CD4-positive, CD25-positive, alpha-beta regulatory T cell (primary cell): ENCODE measurements around the gene SUPT20H. TPM values are rescaled to one million over a fixed set of nuclear protein-coding genes. Genes with fewer than 3 reads are reported as not detected.
"Not testable (repeated sequence)": the region's sequence is repeated elsewhere in the genome, so short reads cannot be mapped to it uniquely, and the experiment has no call there.

ENCODE experiments used
- ATAC-seq, 2 donors: fragments of 150-1000 bp; cut with Tn5 transposase; one replicate each; pipeline ENCODE4 v1.10.0; 2021; ENCODE audit warnings: low read depth in 2 of 2, moderate number of reproducible peaks in 2 of 2, moderate library complexity in 1 of 2
- DNase-seq, 3 donors: peaks; one replicate each; pipeline versions ENCODE4 v3.0.0 to v3.0.0-alpha.2; 2012 to 2022; ENCODE audit warnings: mixed read lengths in 1 of 3
- H3K27ac ChIP-seq: one replicate; pipeline ENCODE4 v1.7.0; 2013; ENCODE audit warnings: mild to moderate bottlenecking, low read length; ENCODE audit not compliant: insufficient read depth, poor library complexity, severe bottlenecking
- H3K27me3 ChIP-seq: one replicate; pipeline ENCODE4 v1.7.0; 2013; ENCODE audit warnings: low read length; ENCODE audit not compliant: control insufficient read depth, insufficient read depth
- H3K36me3 ChIP-seq: one replicate; pipeline ENCODE4 v1.7.0; 2013; ENCODE audit warnings: mild to moderate bottlenecking, low read length, moderate library complexity; ENCODE audit not compliant: control insufficient read depth, insufficient read depth
- H3K4me1 ChIP-seq: 2 replicates; pipeline ENCODE4 v1.7.0; 2013; ENCODE audit warnings: mild to moderate bottlenecking, low read length; ENCODE audit not compliant: insufficient read depth, control insufficient read depth, poor library complexity, severe bottlenecking
- H3K4me3 ChIP-seq: one replicate; pipeline ENCODE4 v1.7.0; 2013; ENCODE audit warnings: low read depth, mild to moderate bottlenecking, low read length, moderate library complexity
- H3K9me3 ChIP-seq, 2 experiments: 1 replicate in 1 of 2; 2 replicates in 1 of 2; pipeline ENCODE4 v1.7.0; 2013; ENCODE audit warnings: low read length in 2 of 2, mild to moderate bottlenecking in 1 of 2, moderate library complexity in 1 of 2; ENCODE audit not compliant: control insufficient read depth in 2 of 2
- H3K27ac Mint-ChIP-seq, 3 donors: one replicate each; pipeline ENCODE4 v1.8.0; 2020 to 2022; ENCODE audit warnings: mild to moderate bottlenecking in 3 of 3, mixed read lengths in 3 of 3, moderate library complexity in 2 of 3
- H3K27me3 Mint-ChIP-seq: one replicate; pipeline ENCODE4 v1.8.0; 2022; ENCODE audit warnings: mild to moderate bottlenecking, mixed read lengths
- H3K36me3 Mint-ChIP-seq: one replicate; pipeline ENCODE4 v1.8.0; 2020; ENCODE audit warnings: mixed read lengths
- H3K4me1 Mint-ChIP-seq, 4 donors: one replicate each; pipeline ENCODE4 v1.8.0; 2020 to 2022; ENCODE audit warnings: mixed read lengths in 4 of 4, mild to moderate bottlenecking in 1 of 4
- H3K4me3 Mint-ChIP-seq, 4 donors: one replicate each; pipeline ENCODE4 v1.8.0; 2020 to 2022; ENCODE audit warnings: mild to moderate bottlenecking in 4 of 4, mixed read lengths in 4 of 4, moderate library complexity in 3 of 4
- H3K9me3 Mint-ChIP-seq, 7 donors: one replicate each; pipeline ENCODE4 v1.8.0; 2020 to 2022; ENCODE audit warnings: mixed read lengths in 7 of 7, mild to moderate bottlenecking in 3 of 7, moderate library complexity in 2 of 7
- polyA plus RNA-seq, 4 donors: library from polyadenylated mRNA; unstranded; fragments of 300-500 nt; fragmentation: Illumina TruSeq; gene quantifications; one replicate each; pipeline ENCODE4 v1.2.3, GENCODE V29; 2021
- total RNA-seq: library from RNA; stranded (reverse); gene quantifications from one replicate; pipeline ENCODE4 v1.2.3, GENCODE V29; 2022

SUPT20H gene
- total and polyA plus RNA-seq, 5 donors from 2014 or later = 48.2 to 86.4 (median 52.9) TPM

DNA sequence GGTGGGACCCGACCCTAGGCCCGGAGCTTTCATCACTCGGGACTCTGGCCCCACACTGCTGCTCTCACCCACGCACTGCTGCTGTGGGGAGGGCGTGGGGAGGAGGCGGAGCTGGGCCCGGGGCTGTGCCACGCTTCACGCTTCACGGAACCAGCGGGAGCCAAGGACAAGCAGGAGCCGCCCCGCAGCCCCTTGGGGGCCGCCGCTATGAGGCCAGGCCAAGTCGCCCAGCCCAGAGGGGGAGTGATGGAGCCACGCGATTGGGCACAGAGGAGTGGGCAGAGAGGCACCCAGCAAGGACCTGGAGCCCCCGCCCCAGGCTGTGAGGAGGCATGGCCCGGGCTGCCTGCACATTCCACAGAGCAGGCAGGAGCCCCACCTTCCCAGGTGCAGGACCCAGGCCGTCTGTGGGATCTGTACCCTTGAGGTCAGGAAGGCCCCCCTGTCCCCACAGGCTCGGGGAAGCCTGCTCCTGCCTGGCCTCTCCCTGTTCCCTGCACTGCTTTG, 10.2 kb upstream of the SUPT20H start:
- no peak overlapping the region for H3K27ac Mint-ChIP-seq
- no peak overlapping the region for H3K4me3 ChIP-seq
- H3K4me1 ChIP-seq = no peaks in the 10 kb centered on the region
- H3K27me3 ChIP-seq = peaks cover 5% of the 10 kb centered on the region
- no peaks in the 10 kb centered on the region for H3K9me3 ChIP-seq
- peaks cover 0 to 2% (median 0%) of the 10 kb centered on the region in 7 donors for H3K9me3 Mint-ChIP-seq
- H3K4me1 Mint-ChIP-seq = no peaks in the 10 kb centered on the region
- DNase-seq = no peak
- no peaks in the 10 kb centered on the region for H3K36me3 ChIP-seq
- ATAC-seq = no peak
- no peak overlapping the region for H3K27ac ChIP-seq
- no peak overlapping the region for H3K4me3 Mint-ChIP-seq
- H3K36me3 Mint-ChIP-seq = no peaks in the 10 kb centered on the region
- peaks cover 24% of the 10 kb centered on the region for H3K27me3 Mint-ChIP-seq

DNA sequence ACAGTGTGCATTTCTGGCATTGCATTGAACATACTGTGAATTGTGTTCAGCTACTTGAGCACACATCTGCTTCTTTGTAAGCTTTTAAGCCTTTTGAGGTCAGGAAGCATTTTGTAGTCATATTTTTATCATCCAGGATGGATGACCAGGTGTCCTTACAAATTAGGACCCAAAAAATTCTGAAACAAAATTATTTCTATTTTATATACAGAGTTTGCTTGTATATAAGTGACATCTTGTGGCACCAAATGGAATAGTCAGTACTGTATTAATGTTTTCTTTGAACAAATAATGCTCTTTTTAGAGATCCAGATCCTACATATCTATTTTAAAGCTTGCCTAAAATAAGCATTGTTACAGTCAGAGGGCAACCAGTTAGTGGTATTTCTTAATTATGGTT, 9.5 kb upstream of the SUPT20H start:
- Mint-ChIP-seq H3K27me3 (peaks cover 31% of the 10 kb centered on the region), H3K4me1 (no peaks in the 10 kb centered on the region), H3K27ac (no peak overlapping the region), H3K36me3 (no peaks in the 10 kb centered on the region), H3K4me3 (no peak overlapping the region), H3K9me3 (peaks cover 0 to 2% (median 0%) of the 10 kb centered on the region in 7 donors)
- no peaks in the 10 kb centered on the region for H3K36me3 ChIP-seq
- no peak overlapping the region for H3K4me3 ChIP-seq
- DNase-seq (no peak), ATAC-seq (no peak)
- no peaks in the 10 kb centered on the region for H3K4me1 ChIP-seq
- no peaks in the 10 kb centered on the region for H3K9me3 ChIP-seq
- peaks cover 7% of the 10 kb centered on the region for H3K27me3 ChIP-seq
- H3K27ac ChIP-seq = no peak overlapping the region

DNA sequence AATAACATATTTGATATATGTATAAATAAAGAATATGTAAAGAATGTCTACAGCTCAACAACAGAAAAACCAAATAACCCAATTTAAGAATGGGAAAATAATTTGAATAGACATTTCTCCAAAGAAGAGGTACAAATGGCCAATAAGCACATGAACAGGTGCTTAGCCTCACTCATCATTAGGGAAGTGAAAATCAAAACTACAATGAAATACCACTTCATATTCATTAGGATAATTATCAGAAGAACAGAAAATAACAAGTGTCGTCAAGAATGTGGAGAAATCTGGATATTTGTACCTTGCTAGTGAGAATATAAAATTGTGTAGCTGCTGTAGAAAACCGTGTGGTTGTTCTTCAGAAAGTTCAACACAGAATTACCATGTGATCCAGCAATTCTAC, 8.4 kb upstream of the SUPT20H start:
- DNase-seq = no peak
- Histone ChIP-seq H3K9me3 (no peaks in the 10 kb centered on the region), H3K27me3 (peaks cover 7% of the 10 kb centered on the region), H3K4me3 (no peak overlapping the region), H3K36me3 (no peaks in the 10 kb centered on the region), H3K4me1 (no peaks in the 10 kb centered on the region), H3K27ac (no peak overlapping the region)
- ATAC-seq = no peak
- Mint-ChIP-seq H3K36me3 (no peaks in the 10 kb centered on the region), H3K27ac (peak overlapping the region in 1 of 3 donors; percentile 26), H3K27me3 (peaks cover 33% of the 10 kb centered on the region), H3K9me3 (peaks cover 0 to 2% (median 0%) of the 10 kb centered on the region in 7 donors), H3K4me1 (no peaks in the 10 kb centered on the region), H3K4me3 (no peak overlapping the region)

DNA sequence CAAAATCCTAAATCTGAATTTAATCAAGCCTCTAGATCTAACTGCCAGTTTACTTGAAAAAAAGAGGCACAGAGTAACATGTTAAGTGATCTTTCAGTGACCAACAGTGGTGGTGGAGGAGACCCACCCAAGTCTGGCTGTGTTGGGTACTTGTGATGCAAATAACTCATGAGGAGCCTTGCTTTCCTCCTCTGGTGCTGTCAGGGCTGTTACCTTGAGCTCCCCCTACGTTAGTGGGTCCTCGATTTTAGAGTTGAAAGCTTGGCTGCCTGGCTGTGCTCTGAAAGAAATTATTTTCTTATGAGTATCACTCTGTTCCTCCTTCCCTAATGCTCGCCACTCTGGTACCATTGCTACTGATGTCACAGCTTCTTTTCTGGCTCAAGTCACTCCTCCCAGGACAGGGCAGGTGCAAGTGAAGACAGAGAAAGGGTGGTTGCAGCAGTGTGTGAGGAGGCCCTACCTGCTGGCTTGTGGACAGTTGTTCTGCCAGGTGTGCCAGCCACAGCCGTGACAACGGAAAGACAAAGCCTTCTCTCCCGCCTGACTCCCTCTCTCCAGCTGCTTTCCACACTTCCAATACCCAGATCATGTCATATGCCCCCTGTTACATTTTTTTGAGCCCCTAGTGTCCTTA, 6.5 kb upstream of the SUPT20H start:
- no peaks in the 10 kb centered on the region for H3K4me1 ChIP-seq
- ATAC-seq (no peak), DNase-seq (no peak)
- no peaks in the 10 kb centered on the region for H3K9me3 Mint-ChIP-seq
- no peak overlapping the region for H3K4me3 ChIP-seq
- H3K27me3 ChIP-seq = peaks cover 7% of the 10 kb centered on the region
- H3K27ac Mint-ChIP-seq = no peak overlapping the region
- H3K36me3 Mint-ChIP-seq = no peaks in the 10 kb centered on the region
- no peaks in the 10 kb centered on the region for H3K36me3 ChIP-seq
- no peaks in the 10 kb centered on the region for H3K4me1 Mint-ChIP-seq
- no peaks in the 10 kb centered on the region for H3K9me3 ChIP-seq
- H3K27me3 Mint-ChIP-seq = peaks cover 32% of the 10 kb centered on the region
- H3K4me3 Mint-ChIP-seq = no peak overlapping the region
- no peak overlapping the region for H3K27ac ChIP-seq

DNA sequence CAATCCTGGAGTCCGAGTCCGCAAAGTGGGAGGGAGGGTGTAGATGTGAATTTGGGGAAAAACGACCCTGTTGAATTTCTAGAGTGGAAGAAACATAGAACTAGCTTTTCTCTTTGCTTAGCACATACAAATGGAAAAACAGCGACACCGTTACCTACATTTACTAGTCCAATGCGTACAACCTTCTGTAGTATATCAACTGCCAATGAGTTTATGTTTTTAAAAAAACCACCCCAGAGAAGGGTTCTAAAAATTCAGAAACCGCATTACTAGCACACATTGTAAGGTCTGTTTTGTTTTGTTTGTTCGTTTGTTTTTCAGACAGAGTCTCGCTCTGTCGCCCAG, 332 bp upstream of the SUPT20H start:
- DNase-seq (no peak), ATAC-seq (peak; percentile 20 to 21)
- Mint-ChIP-seq H3K9me3 (no peaks in the 10 kb centered on the region), H3K4me1 (peaks cover 6 to 46% (median 12%) of the 10 kb centered on the region in 4 donors), H3K27ac (peak overlapping the region; percentile 96 to 98 (median 97)), H3K27me3 (peaks cover 24% of the 10 kb centered on the region), H3K4me3 (peak overlapping the region; percentile 90 to 96 (median 94)), H3K36me3 (peaks cover 3% of the 10 kb centered on the region)
- no peaks in the 10 kb centered on the region for H3K9me3 ChIP-seq
- H3K27ac ChIP-seq = peak overlapping the region; percentile 93
- peak overlapping the region; percentile 96 for H3K4me3 ChIP-seq
- peaks cover 4% of the 10 kb centered on the region for H3K27me3 ChIP-seq
- H3K4me1 ChIP-seq = peaks cover 25% of the 10 kb centered on the region
- no peaks in the 10 kb centered on the region for H3K36me3 ChIP-seq

DNA sequence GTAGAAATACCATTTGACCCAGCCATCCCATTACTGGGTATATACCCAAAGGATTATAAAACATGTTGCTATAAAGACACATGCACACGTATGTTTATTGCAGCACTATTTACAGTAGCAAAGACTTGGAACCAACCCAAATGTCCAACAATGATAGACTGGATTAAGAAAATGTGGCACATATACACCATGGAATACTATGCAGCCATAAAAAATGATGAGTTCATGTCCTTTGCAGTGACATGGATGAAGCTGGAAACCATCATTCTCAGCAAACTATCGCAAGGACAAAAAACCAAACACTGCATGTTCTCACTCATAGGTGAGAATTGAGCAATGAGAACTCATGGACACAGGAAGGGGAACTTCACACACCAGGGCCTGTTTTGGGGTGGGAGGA, 3.3 kb downstream of the SUPT20H start:
- peaks cover 17 to 77% (median 34%) of the 10 kb centered on the region in 4 donors for H3K4me1 Mint-ChIP-seq

DNA sequence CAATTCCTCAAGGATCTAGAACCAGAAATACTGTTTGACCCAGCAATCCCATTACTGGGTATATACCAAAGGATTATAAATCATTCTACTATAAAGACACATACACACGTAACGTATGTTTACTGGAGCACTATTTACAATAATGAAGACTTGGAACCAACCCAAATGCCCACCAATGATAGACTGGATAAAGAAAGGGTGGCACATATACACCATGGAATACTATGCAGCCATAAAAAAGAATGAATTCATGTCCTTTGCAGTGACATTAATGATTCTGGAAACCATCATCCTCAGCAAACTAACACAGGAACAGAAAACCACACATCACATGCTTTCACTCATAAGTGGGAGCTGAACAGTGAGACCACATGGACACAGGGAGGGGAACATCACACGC, 6.4 kb downstream of the SUPT20H start:
- H3K4me1 ChIP-seq = peaks cover 12% of the 10 kb centered on the region
- not testable (repeated sequence) for H3K4me3 ChIP-seq, H3K27ac Mint-ChIP-seq, H3K27me3 Mint-ChIP-seq, H3K9me3 ChIP-seq, DNase-seq, ATAC-seq, H3K27me3 ChIP-seq, H3K27ac ChIP-seq, H3K9me3 Mint-ChIP-seq
- Mint-ChIP-seq H3K4me1 (peaks cover 25 to 67% (median 34%) of the 10 kb centered on the region in 4 donors), H3K4me3 (peak overlapping the region in 2 of 4 donors; percentile 8 to 39), H3K36me3 (peaks cover 23% of the 10 kb centered on the region)
- peaks cover 14% of the 10 kb centered on the region for H3K36me3 ChIP-seq

More for the DNA sequence above, 3.3 kb downstream of the SUPT20H start:
- not testable (repeated sequence) for H3K27me3 Mint-ChIP-seq, DNase-seq, H3K27me3 ChIP-seq, H3K36me3 ChIP-seq, ATAC-seq, H3K27ac ChIP-seq, H3K9me3 ChIP-seq, H3K9me3 Mint-ChIP-seq, H3K4me3 ChIP-seq
- Mint-ChIP-seq H3K36me3 (peaks cover 21% of the 10 kb centered on the region), H3K27ac (peak overlapping the region in 1 of 3 donors; percentile 46), H3K4me3 (peak overlapping the region in 1 of 4 donors; percentile 73)
- H3K4me1 ChIP-seq = peaks cover 25% of the 10 kb centered on the region

DNA sequence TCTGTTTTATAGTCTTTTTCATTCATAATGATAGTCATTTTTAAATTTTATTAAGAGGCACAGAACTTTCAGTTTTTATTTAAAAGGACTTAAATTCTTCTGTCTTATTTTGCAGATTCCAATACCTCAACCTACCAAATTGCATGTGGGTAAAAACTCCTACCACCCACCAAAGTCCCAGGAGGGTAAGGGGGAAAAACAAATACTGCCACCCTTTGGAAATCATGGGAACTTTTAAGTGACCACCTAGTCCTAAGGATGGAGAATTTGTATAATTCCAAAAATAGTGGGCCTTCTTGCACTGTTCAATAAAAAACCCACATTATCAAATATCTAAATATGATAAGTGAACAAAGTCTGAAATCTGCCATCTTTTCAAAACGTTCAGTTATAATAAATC, 9.7 kb downstream of the SUPT20H start:
- Histone ChIP-seq H3K4me3 (no peak overlapping the region), H3K27me3 (no peaks in the 10 kb centered on the region), H3K9me3 (no peaks in the 10 kb centered on the region), H3K36me3 (peaks cover 33% of the 10 kb centered on the region), H3K4me1 (no peaks in the 10 kb centered on the region), H3K27ac (no peak overlapping the region)
- Mint-ChIP-seq H3K27ac (no peak overlapping the region), H3K4me1 (peaks cover 29 to 48% (median 33%) of the 10 kb centered on the region in 4 donors), H3K36me3 (peaks cover 27% of the 10 kb centered on the region), H3K27me3 (no peaks in the 10 kb centered on the region), H3K9me3 (peaks cover 0 to 5% (median 0%) of the 10 kb centered on the region in 7 donors), H3K4me3 (no peak overlapping the region)
- ATAC-seq = no peak
- no peak for DNase-seq
